B cell (primary cell): ENCODE measurements around the gene CACNA2D3. TPM values are rescaled to one million over a fixed set of nuclear protein-coding genes. Genes with fewer than 3 reads are reported as not detected.

Source experiments
- ATAC-seq: fragments of 200-7000 bp; cut with Tn5 transposase; one replicate; pipeline ENCODE4 v1.10.0; 2021; ENCODE audit warnings: low read depth, mild to moderate bottlenecking, moderate number of reproducible peaks, moderate library complexity
- CTCF ChIA-PET: fragments of 350-600 bp; sonication (Branson Sonifier 250); formaldehyde crosslinking; loops from one replicate; lab custom pipeline; 2021; ENCODE audit warnings: antibody characterized with exemption, inconsistent platforms; lab: Charles Lee
- POLR2A ChIA-PET: fragments of 350-600 bp; sonication (Branson Sonifier 250); formaldehyde crosslinking; loops from one replicate; lab custom pipeline; 2021; ENCODE audit warnings: antibody characterized with exemption; lab: Charles Lee
- DNase-seq: peaks from one replicate; pipeline ENCODE4 v3.0.0; 2013
- H2AFZ ChIP-seq: 2 replicates; pipeline ENCODE4 v1.6.1; 2012; ENCODE audit warnings: mild to moderate bottlenecking, low read depth, low read length; ENCODE audit not compliant: insufficient read depth, poor library complexity, severe bottlenecking
- H3K27ac ChIP-seq, 2 donors: 1 replicate in 1 of 2; 2 replicates in 1 of 2; pipeline ENCODE4 v1.5.1; 2012 to 2013; ENCODE audit warnings: low read length in 2 of 2, mild to moderate bottlenecking in 2 of 2, moderate library complexity in 1 of 2
- H3K27me3 ChIP-seq, 4 experiments: fragments of 200-600 bp in 1 of 4; sonication (generic) in 1 of 4; replicated peaks in 1 of 4; 1 replicate in 2 of 4; 2 replicates in 2 of 4; pipeline versions ENCODE4 v1.6.1 to v1.7.0; 2013 to 2016; ENCODE audit warnings: low read length in 3 of 4, mild to moderate bottlenecking in 2 of 4, mixed read lengths in 1 of 4, moderate library complexity in 1 of 4; ENCODE audit not compliant: insufficient read depth in 4 of 4, control insufficient read depth in 3 of 4; ENCODE audit errors: control extremely low read depth in 1 of 4
- H3K36me3 ChIP-seq, 2 experiments: replicated peaks in 1 of 2; 1 replicate in 1 of 2; 2 replicates in 1 of 2; pipeline versions ENCODE4 v1.6.1 to v1.7.1; 2013; ENCODE audit warnings: low read length in 1 of 2; ENCODE audit not compliant: insufficient read depth in 2 of 2, control insufficient read depth in 1 of 2; ENCODE audit errors: control extremely low read depth in 1 of 2, extremely low read depth in 1 of 2
- H3K4me1 ChIP-seq, 2 donors: fragments of 200-600 bp in 1 of 2; sonication (generic) in 1 of 2; 1 replicate in 1 of 2; 2 replicates in 1 of 2; pipeline versions ENCODE4 v1.5.1 to v1.6.1; 2013 to 2017; ENCODE audit warnings: low read length in 2 of 2; ENCODE audit not compliant: control insufficient read depth in 2 of 2, insufficient read depth in 2 of 2
- H3K4me2 ChIP-seq: replicated peaks from 2 replicates; pipeline ENCODE3; 2012; ENCODE audit warnings: mild to moderate bottlenecking, low read depth, low read length; ENCODE audit not compliant: poor library complexity, severe bottlenecking
- H3K4me3 ChIP-seq, 5 experiments: fragments of 200-600 bp in 1 of 5; sonication (generic) in 1 of 5; 1 replicate in 3 of 5; 2 replicates in 2 of 5; pipeline versions ENCODE4 v1.5.1 to v1.7.0; 2011 to 2016; ENCODE audit warnings: low read length in 4 of 5, mild to moderate bottlenecking in 4 of 5, low read depth in 2 of 5, control low read depth in 1 of 5, moderate library complexity in 1 of 5; ENCODE audit not compliant: insufficient read depth in 1 of 5; ENCODE audit errors: control extremely low read depth in 1 of 5, extremely low read depth in 1 of 5
- H3K79me2 ChIP-seq: fragments of 200-600 bp; sonication (generic); one replicate; pipeline ENCODE4 v1.6.0; 2016; ENCODE audit warnings: low read length; ENCODE audit not compliant: control insufficient read depth, insufficient read depth
- H3K9ac ChIP-seq: fragments of 200-600 bp; sonication (generic); 2 replicates; pipeline ENCODE4 v1.6.1; 2017; ENCODE audit warnings: mild to moderate bottlenecking, low read length, moderate library complexity
- H3K9me3 ChIP-seq, 3 donors: one replicate each; pipeline versions ENCODE4 v1.6.1 to v1.7.1; 2013; ENCODE audit warnings: low read length in 2 of 3; ENCODE audit not compliant: control insufficient read depth in 2 of 3, insufficient read depth in 1 of 3; ENCODE audit errors: control extremely low read depth in 1 of 3
- H4K20me1 ChIP-seq: 2 replicates; pipeline ENCODE4 v1.6.0; 2012; ENCODE audit warnings: mild to moderate bottlenecking, low read length; ENCODE audit not compliant: insufficient read depth, control insufficient read depth, poor library complexity, severe bottlenecking
- H3K27ac Mint-ChIP-seq: one replicate; pipeline ENCODE4 v1.8.0; 2021; ENCODE audit warnings: mixed read lengths
- H3K27me3 Mint-ChIP-seq: one replicate; pipeline ENCODE4 v1.8.0; 2021; ENCODE audit warnings: mixed read lengths
- H3K4me1 Mint-ChIP-seq: one replicate; pipeline ENCODE4 v1.8.0; 2021; ENCODE audit warnings: mixed read lengths
- H3K4me3 Mint-ChIP-seq: one replicate; pipeline ENCODE4 v1.8.0; 2021; ENCODE audit warnings: mixed read lengths
- H3K9me3 Mint-ChIP-seq: one replicate; pipeline ENCODE4 v1.8.0; 2022; ENCODE audit warnings: mixed read lengths; ENCODE audit not compliant: insufficient read depth
- EZH2 ChIP-seq: IDR thresholded peaks from 2 replicates; pipeline ENCODE4 v1.6.1; 2012; ENCODE audit warnings: borderline replicate concordance, low read depth, mild to moderate bottlenecking, moderate library complexity, low read length; ENCODE audit not compliant: insufficient read depth, poor library complexity, severe bottlenecking
- WGBS: methylation state at CpG from one replicate; pipeline ENCODE4 v1.1.5; 2013; ENCODE audit warnings: missing lambda C conversion rate; ENCODE audit not compliant: insufficient coverage; 5-methylcytosine and 5-hydroxymethylcytosine counted together
- intact Hi-C: fragments of 100-400 bp; cut with micrococcal nuclease; formaldehyde crosslinking; loops from one replicate; pipeline ENCODE4 v1.10.0; 2022
- polyA plus RNA-seq: library from polyadenylated mRNA; depleted of rRNA; stranded (reverse); fragments of >200 nt; gene quantifications from 2 replicates; pipeline ENCODE4 v1.2.3, GENCODE V29; 2012
- total RNA-seq, 2 donors: library from RNA; stranded (reverse); fragments of 120-200 nt in 1 of 2; gene quantifications; 1 replicate in 1 of 2; 2 replicates in 1 of 2; pipeline versions ENCODE4 v1.2.3 to v1.2.4, GENCODE V29; 2013 to 2022
- TF ChIP-seq, protein P1 (sequence below): fragments of 200-600 bp; IDR thresholded peaks from one replicate; pipeline ENCODE4 v1.8.0; 2022; ENCODE audit warnings: antibody characterized with exemption, mild to moderate bottlenecking

Gene CACNA2D3
- total and polyA plus RNA-seq, 2 donors (not counting 1 experiment from before 2014, with no cell fraction given), result not detected

DNA sequence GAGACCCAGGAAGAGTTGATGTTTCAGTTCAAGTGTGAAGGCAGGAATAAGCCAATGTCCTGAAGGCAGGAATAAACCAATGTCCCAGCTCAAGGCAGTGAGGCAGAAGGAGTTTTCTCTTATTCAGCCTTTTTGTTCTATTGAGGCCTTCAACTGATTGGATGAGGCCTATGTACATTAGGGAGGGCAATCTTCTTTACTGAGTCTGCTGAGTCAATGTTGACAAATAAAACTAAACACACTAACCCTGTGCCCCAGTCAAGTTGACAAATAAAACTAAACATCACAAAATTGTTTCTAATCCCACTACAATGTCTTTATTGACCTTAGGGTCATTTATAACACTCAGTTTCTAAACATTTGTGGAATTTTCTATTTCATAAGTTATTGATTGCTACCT lies 100.0 kb downstream of the CACNA2D3 start:
- Histone ChIP-seq H2AFZ (no peak overlapping the region), H3K9me3 (peaks cover 0 to 3% (median 0%) of the 10 kb centered on the region in 3 donors), H3K79me2 (no peaks in the 10 kb centered on the region), H3K4me2 (no peak overlapping the region), H3K27me3 (peaks cover 0 to 2% (median 0%) of the 10 kb centered on the region in 4 experiments), H3K36me3 (no peaks in the 10 kb centered on the region), H3K27ac (no peak overlapping the region), H3K4me1 (no peaks in the 10 kb centered on the region), H3K9ac (no peak overlapping the region), H4K20me1 (no peaks in the 10 kb centered on the region), H3K4me3 (no peak overlapping the region)
- no peak for DNase-seq
- H3K9me3 Mint-ChIP-seq, result no peaks in the 10 kb centered on the region
- intact Hi-C loops, result no loop called here
- POLR2A ChIA-PET, result no interaction called here
- H3K27me3 Mint-ChIP-seq, result no peaks in the 10 kb centered on the region
- no peaks in the 10 kb centered on the region for H3K4me1 Mint-ChIP-seq
- CTCF ChIA-PET, result no interaction called here
- no peak overlapping the region for H3K27ac Mint-ChIP-seq
- TF ChIP-seq, protein P1, sequence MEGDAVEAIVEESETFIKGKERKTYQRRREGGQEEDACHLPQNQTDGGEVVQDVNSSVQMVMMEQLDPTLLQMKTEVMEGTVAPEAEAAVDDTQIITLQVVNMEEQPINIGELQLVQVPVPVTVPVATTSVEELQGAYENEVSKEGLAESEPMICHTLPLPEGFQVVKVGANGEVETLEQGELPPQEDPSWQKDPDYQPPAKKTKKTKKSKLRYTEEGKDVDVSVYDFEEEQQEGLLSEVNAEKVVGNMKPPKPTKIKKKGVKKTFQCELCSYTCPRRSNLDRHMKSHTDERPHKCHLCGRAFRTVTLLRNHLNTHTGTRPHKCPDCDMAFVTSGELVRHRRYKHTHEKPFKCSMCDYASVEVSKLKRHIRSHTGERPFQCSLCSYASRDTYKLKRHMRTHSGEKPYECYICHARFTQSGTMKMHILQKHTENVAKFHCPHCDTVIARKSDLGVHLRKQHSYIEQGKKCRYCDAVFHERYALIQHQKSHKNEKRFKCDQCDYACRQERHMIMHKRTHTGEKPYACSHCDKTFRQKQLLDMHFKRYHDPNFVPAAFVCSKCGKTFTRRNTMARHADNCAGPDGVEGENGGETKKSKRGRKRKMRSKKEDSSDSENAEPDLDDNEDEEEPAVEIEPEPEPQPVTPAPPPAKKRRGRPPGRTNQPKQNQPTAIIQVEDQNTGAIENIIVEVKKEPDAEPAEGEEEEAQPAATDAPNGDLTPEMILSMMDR, result no peak
- no peak for TF ChIP-seq EZH2
- ATAC-seq, result no peak
- no peak overlapping the region for H3K4me3 Mint-ChIP-seq

- no peak overlapping the region for H2AFZ ChIP-seq
- no peak for ATAC-seq
- peaks cover 0 to 2% (median 0%) of the 10 kb centered on the region in 4 experiments for H3K27me3 ChIP-seq
- H3K9me3 ChIP-seq, result peaks cover 0 to 2% (median 0%) of the 10 kb centered on the region in 3 donors
- no peak for TF ChIP-seq EZH2
- TF ChIP-seq, protein P1, result no peak
- Mint-ChIP-seq H3K9me3 (no peaks in the 10 kb centered on the region), H3K4me3 (no peak overlapping the region), H3K4me1 (no peaks in the 10 kb centered on the region), H3K27me3 (peaks cover 4% of the 10 kb centered on the region), H3K27ac (no peak overlapping the region)
- H3K4me1 ChIP-seq, result no peaks in the 10 kb centered on the region
- no peak for DNase-seq
- intact Hi-C loops, result no loop called here
- no peaks in the 10 kb centered on the region for H3K36me3 ChIP-seq
- H3K27ac ChIP-seq, result no peak overlapping the region
- 100% methylated on average over 1 of the region's 3 CpGs for WGBS
- H3K4me2 ChIP-seq, result no peak overlapping the region
- no peaks in the 10 kb centered on the region for H3K79me2 ChIP-seq
- CTCF ChIA-PET, result no interaction called here
- H3K9ac ChIP-seq, result no peak overlapping the region
- POLR2A ChIA-PET, result no interaction called here
- H3K4me3 ChIP-seq, result no peak overlapping the region
- H4K20me1 ChIP-seq, result no peaks in the 10 kb centered on the region
These were observed 100.7 kb downstream of the CACNA2D3 start for GRCh38 chr3:54223063-54223462.
